Astrocyte of the cerebellum (primary cell): ENCODE data around the gene RBM27.
"Not testable (repeated sequence)": the region's sequence is repeated elsewhere in the genome, so short reads cannot be mapped to it uniquely, and the experiment has no call there.

Experiments used
- DNase-seq: peaks from one replicate; pipeline ENCODE4 v3.0.0-alpha.2; 2011; ENCODE audit warnings: low read depth
- H3K4me3 ChIP-seq: 2 replicates; pipeline ENCODE4 v1.5.1; 2011; ENCODE audit warnings: mild to moderate bottlenecking, low read depth, low read length, moderate library complexity
- CTCF ChIP-seq: IDR thresholded peaks from 2 replicates; pipeline ENCODE4 v1.5.1; 2012; ENCODE audit warnings: low read length, low read depth, moderate library complexity, mild to moderate bottlenecking; ENCODE audit errors: missing control alignments
- in situ Hi-C: cut with HindIII; loops from 2 replicates; pipeline ENCODE4 v1.10.0; 2017; ENCODE audit warnings: low sequenced_read_pairs

Gene RBM27

GRCh38 chr5:146169076-146169475 lies 34.3 kb upstream of the RBM27 start:
- no peak for TF ChIP-seq CTCF
- no peak overlapping the region for H3K4me3 ChIP-seq
- in situ Hi-C loops = no loop called here
- DNase-seq = no peak

GRCh38 chr5:146173049-146173448 lies 30.4 kb upstream of the RBM27 start:
- DNase-seq, in situ Hi-C loops, H3K4me3 ChIP-seq: not testable (repeated sequence)

- no peak for DNase-seq
- in situ Hi-C loops = no loop called here
- TF ChIP-seq CTCF = no peak
- H3K4me3 ChIP-seq = no peak overlapping the region
Observed at GRCh38 chr5:146173597-146173996, 29.8 kb upstream of the RBM27 start.

GRCh38 chr5:146176805-146177204 lies 26.6 kb upstream of the RBM27 start:
- in situ Hi-C loops = no loop called here
- no peak overlapping the region for H3K4me3 ChIP-seq

GRCh38 chr5:146179696-146180095 lies 23.7 kb upstream of the RBM27 start:
- in situ Hi-C loops = no loop called here
- TF ChIP-seq CTCF = no peak

More at GRCh38 chr5:146176805-146177204, 26.6 kb upstream of the RBM27 start:
- TF ChIP-seq CTCF = no peak
- no peak for DNase-seq

GRCh38 chr5:146183403-146183802 lies 20.0 kb upstream of the RBM27 start:
- in situ Hi-C loops, DNase-seq: not testable (repeated sequence)
- peak overlapping the region; percentile 63 for H3K4me3 ChIP-seq

More at GRCh38 chr5:146179696-146180095, 23.7 kb upstream of the RBM27 start:
- DNase-seq = no peak
- no peak overlapping the region for H3K4me3 ChIP-seq

- no peak for TF ChIP-seq CTCF
- in situ Hi-C loops = no loop called here
- no peak for DNase-seq
- no peak overlapping the region for H3K4me3 ChIP-seq
Observed at GRCh38 chr5:146185161-146185560, 18.2 kb upstream of the RBM27 start.

GRCh38 chr5:146188358-146188757 lies 15.0 kb upstream of the RBM27 start:
- in situ Hi-C loops = no loop called here
- DNase-seq = no peak
- no peak overlapping the region for H3K4me3 ChIP-seq
- TF ChIP-seq CTCF = no peak
